HepG2 (cell line): ENCODE measurements around the gene GORASP2. TPM values are rescaled to one million over a fixed set of nuclear protein-coding genes. Genes with fewer than 3 reads are reported as not detected.

Source experiments
- CENPBD1 ChIP-seq: sonication (generic); formaldehyde crosslinking; IDR thresholded peaks from 2 replicates; pipeline ENCODE4 v1.8.0; 2022; ENCODE audit warnings: missing genetic modification reagents, low read depth, mild to moderate bottlenecking, borderline replicate concordance
- EHMT2 ChIP-seq: fragments of 200-600 bp; sonication (generic); IDR thresholded peaks from 2 replicates; pipeline ENCODE4 v1.7.0; 2017; ENCODE audit warnings: antibody characterized with exemption, low read depth, low read length, borderline replicate concordance
- FOXA1 ChIP-seq, 2 experiments: fragments of 450-650 bp in 1 of 2; sonication (generic) in 1 of 2; formaldehyde crosslinking in 1 of 2; IDR thresholded peaks; 2 replicates each; pipeline versions ENCODE4 v1.4.0 to v1.6.1; 2016 to 2020; ENCODE audit warnings: missing genetic modification reagents in 1 of 2
- LCORL ChIP-seq, 2 experiments: fragments of 450-650 bp in 1 of 2; sonication (generic) in 1 of 2; formaldehyde crosslinking in 1 of 2; IDR thresholded peaks; 2 replicates each; pipeline versions ENCODE4 v1.5.0 to v1.6.1; 2017 to 2020; ENCODE audit warnings: antibody characterized with exemption in 1 of 2, missing genetic modification reagents in 1 of 2
- MYC ChIP-seq: sonication (generic); formaldehyde crosslinking; IDR thresholded peaks from 2 replicates; pipeline ENCODE4 v1.9.0; 2021; ENCODE audit warnings: missing genetic modification reagents, borderline replicate concordance
- PITX1 ChIP-seq: sonication (generic); formaldehyde crosslinking; IDR thresholded peaks from 2 replicates; pipeline ENCODE4 v1.5.1; 2020; ENCODE audit warnings: mild to moderate bottlenecking, missing genetic modification reagents
- TFE3 ChIP-seq: IDR thresholded peaks from 2 replicates; pipeline ENCODE4 v1.6.1; 2016
- YEATS2 ChIP-seq: sonication (generic); formaldehyde crosslinking; IDR thresholded peaks from 2 replicates; pipeline ENCODE4 v1.4.0; 2020; ENCODE audit warnings: missing genetic modification reagents, borderline replicate concordance
- ZFP91 ChIP-seq: sonication (generic); formaldehyde crosslinking; IDR thresholded peaks from 2 replicates; pipeline ENCODE4 v1.9.0; 2022; ENCODE audit warnings: missing genetic modification reagents, mild to moderate bottlenecking, borderline replicate concordance
- ZNF234 ChIP-seq: sonication (generic); formaldehyde crosslinking; conservative IDR thresholded peaks from 2 replicates; pipeline ENCODE4 v1.5.1; 2020; ENCODE audit warnings: mild to moderate bottlenecking, missing genetic modification reagents
- ZNF281 ChIP-seq: sonication (generic); formaldehyde crosslinking; IDR thresholded peaks from 2 replicates; pipeline ENCODE4 v1.4.0; 2020; ENCODE audit warnings: missing genetic modification reagents, borderline replicate concordance
- ZNF441 ChIP-seq: sonication (generic); formaldehyde crosslinking; IDR thresholded peaks from 2 replicates; pipeline ENCODE4 v1.7.0; 2021; ENCODE audit warnings: missing genetic modification reagents, borderline replicate concordance
- ZNF646 ChIP-seq: sonication (generic); formaldehyde crosslinking; IDR thresholded peaks from 2 replicates; pipeline ENCODE4 v1.9.0; 2021; ENCODE audit warnings: mild to moderate bottlenecking, missing genetic modification reagents
- ZSCAN25 ChIP-seq: sonication (generic); formaldehyde crosslinking; IDR thresholded peaks from 2 replicates; pipeline ENCODE4 v1.8.0; 2022; ENCODE audit warnings: mild to moderate bottlenecking, missing genetic modification reagents
- polyA plus RNA-seq, 8 experiments: library from polyadenylated mRNA; depleted of rRNA in 3 of 8; stranded (reverse) in 7 of 8; unstranded in 1 of 8; fragments of >200 nt; fragmentation: Illumina TruSeq in 4 of 8; extraction: Trizol in 4 of 8; gene quantifications; 2 replicates each; pipeline versions ENCODE4 v1.2.1 to v1.2.3, GENCODE V29; 2011 to 2016; ENCODE audit warnings: low read depth in 4 of 8, missing spikeins in 1 of 8, mixed read lengths in 1 of 8; ENCODE audit not compliant: insufficient read depth in 1 of 8
- total RNA-seq, 5 experiments: library from RNA; depleted of rRNA; stranded (reverse); fragments of >200 nt; fragmentation: Illumina TruSeq; extraction: Trizol; gene quantifications; 2 replicates each; pipeline ENCODE4 v1.2.3, GENCODE V29; 2016; ENCODE audit warnings: low read depth in 1 of 5

GORASP2 gene
- total and polyA plus RNA-seq, 2 of the 13 experiments (the other 11 are each of a cell fraction or from before 2014, with no cell fraction given): 103 to 239 TPM

- TF ChIP-seq ZNF646 (peak; percentile 62; the same call in 1 of the 2 replicates), FOXA1 (IDR thresholded peaks at IDR 0.05) (no peak), FOXA1 (CRISPR knock-in tag; IDR thresholded peaks at IDR 0.05) (peak; percentile 14; the same call in 1 of the 2 replicates), ZNF281 (CRISPR knock-in tag) (peak; percentile 34; the same call in 1 of the 2 replicates), LCORL (IDR thresholded peaks at IDR 0.05) (no peak), LCORL (CRISPR knock-in tag; IDR thresholded peaks at IDR 0.05) (no peak), ZSCAN25 (CRISPR knock-in tag) (0 out of 2 replicates have a peak, but pooled peaks have one; percentile 3), YEATS2 (CRISPR knock-in tag) (peak; percentile 12; the same call in 1 of the 2 replicates), TFE3 (CRISPR knock-in tag) (peak; percentile 91), MYC (CRISPR knock-in tag) (peak; percentile 53), ZFP91 (CRISPR knock-in tag) (0 out of 2 replicates have a peak, but pooled peaks have one; percentile 24), ZNF441 (CRISPR knock-in tag) (peak; percentile 53; the same call in 1 of the 2 replicates), EHMT2 (no peak), ZNF234 (no peak), PITX1 (CRISPR knock-in tag) (peak; percentile 75), CENPBD1 (CRISPR knock-in tag) (0 out of 2 replicates have a peak, but pooled peaks have one; percentile 44)
These were observed 45.4 kb downstream of the GORASP2 start (continued) for GRCh38 chr2:170974304-170974993.
